ENCODE results near the gene KANSL1L. TPM values are rescaled to one million over a fixed set of nuclear protein-coding genes. Genes with fewer than 3 reads are reported as not detected.

The KANSL1L gene, protein sequence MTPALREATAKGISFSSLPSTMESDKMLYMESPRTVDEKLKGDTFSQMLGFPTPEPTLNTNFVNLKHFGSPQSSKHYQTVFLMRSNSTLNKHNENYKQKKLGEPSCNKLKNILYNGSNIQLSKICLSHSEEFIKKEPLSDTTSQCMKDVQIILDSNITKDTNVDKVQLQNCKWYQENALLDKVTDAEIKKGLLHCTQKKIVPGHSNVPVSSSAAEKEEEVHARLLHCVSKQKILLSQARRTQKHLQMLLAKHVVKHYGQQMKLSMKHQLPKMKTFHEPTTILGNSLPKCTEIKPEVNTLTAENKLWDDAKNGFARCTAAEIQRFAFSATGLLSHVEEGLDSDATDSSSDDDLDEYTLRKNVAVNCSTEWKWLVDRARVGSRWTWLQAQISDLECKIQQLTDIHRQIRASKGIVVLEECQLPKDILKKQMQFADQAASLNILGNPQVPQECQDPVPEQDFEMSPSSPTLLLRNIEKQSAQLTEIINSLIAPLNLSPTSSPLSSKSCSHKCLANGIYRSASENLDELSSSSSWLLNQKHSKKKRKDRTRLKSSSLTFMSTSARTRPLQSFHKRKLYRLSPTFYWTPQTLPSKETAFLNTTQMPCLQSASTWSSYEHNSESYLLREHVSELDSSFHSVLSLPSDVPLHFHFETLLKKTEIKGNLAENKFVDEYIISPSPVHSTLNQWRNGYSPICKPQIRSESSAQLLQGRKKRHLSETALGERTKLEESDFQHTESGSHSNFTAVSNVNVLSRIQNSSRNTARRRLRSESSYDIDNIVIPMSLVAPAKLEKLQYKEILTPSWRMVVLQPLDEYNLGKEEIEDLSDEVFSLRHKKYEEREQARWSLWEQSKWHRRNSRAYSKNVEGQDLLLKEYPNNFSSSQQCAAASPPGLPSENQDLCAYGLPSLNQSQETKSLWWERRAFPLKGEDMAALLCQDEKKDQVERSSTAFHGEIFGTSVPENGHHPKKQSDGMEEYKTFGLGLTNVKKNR
- 24.8 and 30.4 TPM in 2 replicates for total RNA-seq

DNA sequence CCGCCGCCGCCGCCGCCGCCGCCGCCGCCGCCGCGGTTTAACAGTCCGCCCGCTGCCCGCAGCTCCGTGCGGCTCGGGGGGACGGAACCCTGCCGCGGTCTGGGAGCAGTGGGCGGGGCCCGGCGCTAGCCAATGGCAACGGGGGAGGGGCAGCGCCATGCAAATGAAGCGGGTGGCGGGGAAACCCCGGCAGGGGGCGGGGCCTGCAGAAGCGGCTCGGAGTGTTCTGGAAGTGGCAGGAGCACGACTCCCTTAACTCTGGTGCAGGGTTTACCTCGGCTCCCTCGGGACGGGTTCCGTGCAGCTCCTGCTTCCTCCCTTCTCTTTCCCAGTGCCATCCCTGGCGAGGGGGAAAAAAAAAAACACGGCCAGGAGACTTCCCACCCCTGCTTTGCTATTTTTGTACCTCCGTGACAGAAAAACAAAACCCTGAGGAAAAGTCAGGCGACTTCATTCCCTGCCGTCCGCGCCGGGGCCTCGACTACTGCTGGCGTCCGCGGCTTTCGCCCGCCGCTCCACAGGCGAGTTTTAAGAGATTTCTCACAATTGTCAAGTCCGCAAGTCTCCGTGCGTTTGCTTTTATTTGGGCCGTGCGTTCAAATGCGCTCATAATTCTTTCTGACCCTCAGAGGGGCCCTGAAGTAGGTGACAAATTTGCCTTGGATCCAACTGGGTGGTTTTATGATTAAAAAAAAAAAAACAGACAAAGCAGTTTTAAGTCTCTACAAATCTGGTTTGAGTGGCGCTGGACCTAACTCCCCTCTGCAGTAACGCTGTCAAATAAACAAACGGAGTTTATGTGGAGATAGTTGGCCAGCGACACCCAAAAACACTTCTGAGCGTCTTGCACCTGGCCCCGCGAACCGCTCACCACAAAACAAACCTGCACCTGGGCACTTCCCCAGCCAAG is at the start of gene KANSL1L:
Gene KANSL1L, minus strand, starts transcription at position 101 of the 910 bp plus-strand sequence. CDS start 16,827 bp downstream, outside the sequence.

DNA sequence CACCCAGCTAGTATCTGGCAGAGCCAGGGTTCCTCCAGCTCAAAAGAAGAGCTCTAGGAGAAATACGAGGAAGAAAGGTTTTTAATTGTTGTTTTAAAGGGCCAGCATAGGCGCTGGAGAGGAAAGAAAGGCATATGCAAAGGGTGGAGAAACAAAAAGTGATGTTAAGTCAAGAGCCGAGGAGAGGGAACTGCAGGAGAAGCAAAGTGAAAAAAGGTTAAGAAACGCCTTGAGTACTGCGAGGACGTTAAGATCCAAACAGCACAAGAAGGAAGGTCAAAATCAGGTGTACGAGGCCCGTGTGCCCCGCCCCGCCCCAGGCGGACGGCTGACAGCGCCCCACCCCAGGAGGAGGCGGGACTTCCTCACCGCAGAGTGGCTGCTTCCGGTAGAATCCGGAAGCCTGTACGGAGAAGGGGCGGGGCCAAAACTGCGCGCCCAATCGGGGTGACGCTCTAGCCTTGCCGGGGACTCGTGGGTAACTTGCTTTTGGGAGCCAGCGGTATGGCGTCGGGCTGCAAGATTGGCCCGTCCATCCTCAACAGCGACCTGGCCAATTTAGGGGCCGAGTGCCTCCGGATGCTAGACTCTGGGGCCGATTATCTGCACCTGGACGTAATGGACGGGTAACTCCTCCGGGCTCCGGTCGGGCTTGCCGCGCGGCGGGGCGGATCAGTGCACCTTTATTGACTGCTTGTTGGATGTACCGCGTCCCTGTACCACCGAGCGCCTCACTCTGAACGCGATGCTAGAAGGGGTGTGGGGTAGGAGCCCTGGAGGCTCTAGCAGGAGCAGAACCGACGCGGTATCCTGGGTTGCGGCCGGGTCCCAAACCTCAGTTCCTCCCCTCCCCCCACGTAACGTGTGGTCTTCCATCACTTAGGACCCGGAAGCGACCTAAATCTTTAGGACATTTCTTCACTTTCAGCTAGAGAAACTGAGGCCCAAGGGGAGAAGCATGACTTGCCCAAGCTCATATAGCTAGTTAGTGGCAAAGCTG is 168.8 kb downstream of the KANSL1L start, which contains the start of gene RPE:
Gene RPE, plus strand, starts transcription at position 481 of the 1,000 bp plus-strand sequence. Its CDS starts 24 bp downstream, at position 505.

Other genes starting within 250 kb of the KANSL1L start
- gene RPE, start 168.8 kb downstream of the KANSL1L start, total RNA-seq, result 100 and 126 TPM in 2 replicates
- 0.16 TPM in 1 of 2 replicates, not detected in the other for gene ACADL, start 54.0 kb upstream of the KANSL1L start, total RNA-seq
- not detected in 2 replicates for gene MYL1, start 143.8 kb upstream of the KANSL1L start, total RNA-seq

All from hair follicle dermal papilla cell (primary cell).